HepG2 (cell line): Measurements from ENCODE around the gene PLCL1.

Source experiments
- FOSL2 ChIP-seq: sonication (generic); formaldehyde crosslinking; IDR thresholded peaks from 2 replicates; pipeline ENCODE4 v1.4.0; 2020; ENCODE audit warnings: missing genetic modification reagents
- KAT8 ChIP-seq: IDR thresholded peaks from 2 replicates; pipeline ENCODE4 v1.6.1; 2016; ENCODE audit warnings: missing genetic modification reagents, missing compliant biosample characterization
- MEF2D ChIP-seq: sonication (generic); formaldehyde crosslinking; IDR thresholded peaks from 2 replicates; pipeline ENCODE4 v1.5.1; 2020; ENCODE audit warnings: mild to moderate bottlenecking, missing genetic modification reagents
- NONO ChIP-seq, 2 experiments: fragments of 450-650 bp in 1 of 2; sonication (generic) in 1 of 2; formaldehyde crosslinking in 1 of 2; IDR thresholded peaks in 1 of 2; conservative IDR thresholded peaks in 1 of 2; 2 replicates each; pipeline versions ENCODE4 v1.6.1 to v1.8.0; 2017 to 2022; ENCODE audit warnings: mild to moderate bottlenecking in 1 of 2, missing genetic modification reagents in 1 of 2, moderate library complexity in 1 of 2
- TAF1 ChIP-seq: sonication (generic); formaldehyde crosslinking; IDR thresholded peaks from 2 replicates; pipeline ENCODE4 v1.4.0; 2020; ENCODE audit warnings: missing genetic modification reagents
- UBTF ChIP-seq: sonication (generic); formaldehyde crosslinking; IDR thresholded peaks from 2 replicates; pipeline ENCODE4 v1.4.0; 2020; ENCODE audit warnings: mild to moderate bottlenecking, missing genetic modification reagents
- ZKSCAN8 ChIP-seq: IDR thresholded peaks from 2 replicates; pipeline ENCODE4 v1.6.1; 2016; ENCODE audit warnings: borderline replicate concordance, missing genetic modification reagents, missing compliant biosample characterization
- TF ChIP-seq, protein P1 (sequence below): sonication (generic); formaldehyde crosslinking; IDR thresholded peaks from 2 replicates; pipeline ENCODE4 v1.4.0; 2020; ENCODE audit warnings: mild to moderate bottlenecking, missing genetic modification reagents
- TF ChIP-seq, protein P2 (sequence below): fragments of 450-650 bp; IDR thresholded peaks from 2 replicates; pipeline ENCODE4 v1.6.1; 2016

DNA sequence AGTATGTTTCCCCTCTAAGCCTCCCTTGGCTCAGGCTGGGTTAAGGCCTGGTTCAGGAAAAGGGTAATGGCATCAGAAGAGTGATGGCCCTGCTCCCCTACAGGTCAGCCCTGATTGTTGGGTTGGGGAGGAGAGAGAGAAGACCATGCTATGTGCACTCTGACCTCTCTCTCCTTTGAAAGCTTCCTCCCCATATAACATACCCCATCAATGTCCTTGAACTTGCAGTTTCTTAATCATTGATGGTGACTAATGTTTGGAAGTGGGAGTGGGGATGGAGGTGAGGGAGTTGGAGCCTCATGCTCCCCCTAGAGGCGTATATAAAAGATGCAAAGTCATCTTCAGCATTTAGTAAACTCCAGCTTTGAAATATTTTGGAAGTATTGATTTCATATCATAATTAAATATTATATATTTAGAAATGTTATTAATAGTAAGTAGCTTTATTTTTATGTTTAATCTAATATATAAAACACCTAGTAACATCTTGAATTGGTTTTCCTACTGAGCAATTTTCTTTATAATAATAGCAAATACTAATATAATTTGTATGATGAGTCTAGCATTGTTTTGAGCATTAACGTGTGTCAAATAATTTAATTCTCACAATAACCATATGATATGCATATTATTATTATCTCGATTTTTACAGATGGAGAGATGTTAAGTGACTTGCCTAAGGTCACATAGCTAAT lies 8.8 kb downstream of the PLCL1 start:
- TF ChIP-seq ZKSCAN8 (CRISPR knock-in tag) (no peak), NONO (IDR thresholded peaks at IDR 0.05) (no peak), NONO (CRISPR knock-in tag; conservative IDR thresholded peaks at IDR 0.05) (no peak), KAT8 (no peak), TAF1 (CRISPR knock-in tag) (no peak), FOSL2 (CRISPR knock-in tag) (peak; percentile 85), MEF2D (CRISPR knock-in tag) (no peak), UBTF (CRISPR knock-in tag) (no peak)
- TF ChIP-seq, protein P1, sequence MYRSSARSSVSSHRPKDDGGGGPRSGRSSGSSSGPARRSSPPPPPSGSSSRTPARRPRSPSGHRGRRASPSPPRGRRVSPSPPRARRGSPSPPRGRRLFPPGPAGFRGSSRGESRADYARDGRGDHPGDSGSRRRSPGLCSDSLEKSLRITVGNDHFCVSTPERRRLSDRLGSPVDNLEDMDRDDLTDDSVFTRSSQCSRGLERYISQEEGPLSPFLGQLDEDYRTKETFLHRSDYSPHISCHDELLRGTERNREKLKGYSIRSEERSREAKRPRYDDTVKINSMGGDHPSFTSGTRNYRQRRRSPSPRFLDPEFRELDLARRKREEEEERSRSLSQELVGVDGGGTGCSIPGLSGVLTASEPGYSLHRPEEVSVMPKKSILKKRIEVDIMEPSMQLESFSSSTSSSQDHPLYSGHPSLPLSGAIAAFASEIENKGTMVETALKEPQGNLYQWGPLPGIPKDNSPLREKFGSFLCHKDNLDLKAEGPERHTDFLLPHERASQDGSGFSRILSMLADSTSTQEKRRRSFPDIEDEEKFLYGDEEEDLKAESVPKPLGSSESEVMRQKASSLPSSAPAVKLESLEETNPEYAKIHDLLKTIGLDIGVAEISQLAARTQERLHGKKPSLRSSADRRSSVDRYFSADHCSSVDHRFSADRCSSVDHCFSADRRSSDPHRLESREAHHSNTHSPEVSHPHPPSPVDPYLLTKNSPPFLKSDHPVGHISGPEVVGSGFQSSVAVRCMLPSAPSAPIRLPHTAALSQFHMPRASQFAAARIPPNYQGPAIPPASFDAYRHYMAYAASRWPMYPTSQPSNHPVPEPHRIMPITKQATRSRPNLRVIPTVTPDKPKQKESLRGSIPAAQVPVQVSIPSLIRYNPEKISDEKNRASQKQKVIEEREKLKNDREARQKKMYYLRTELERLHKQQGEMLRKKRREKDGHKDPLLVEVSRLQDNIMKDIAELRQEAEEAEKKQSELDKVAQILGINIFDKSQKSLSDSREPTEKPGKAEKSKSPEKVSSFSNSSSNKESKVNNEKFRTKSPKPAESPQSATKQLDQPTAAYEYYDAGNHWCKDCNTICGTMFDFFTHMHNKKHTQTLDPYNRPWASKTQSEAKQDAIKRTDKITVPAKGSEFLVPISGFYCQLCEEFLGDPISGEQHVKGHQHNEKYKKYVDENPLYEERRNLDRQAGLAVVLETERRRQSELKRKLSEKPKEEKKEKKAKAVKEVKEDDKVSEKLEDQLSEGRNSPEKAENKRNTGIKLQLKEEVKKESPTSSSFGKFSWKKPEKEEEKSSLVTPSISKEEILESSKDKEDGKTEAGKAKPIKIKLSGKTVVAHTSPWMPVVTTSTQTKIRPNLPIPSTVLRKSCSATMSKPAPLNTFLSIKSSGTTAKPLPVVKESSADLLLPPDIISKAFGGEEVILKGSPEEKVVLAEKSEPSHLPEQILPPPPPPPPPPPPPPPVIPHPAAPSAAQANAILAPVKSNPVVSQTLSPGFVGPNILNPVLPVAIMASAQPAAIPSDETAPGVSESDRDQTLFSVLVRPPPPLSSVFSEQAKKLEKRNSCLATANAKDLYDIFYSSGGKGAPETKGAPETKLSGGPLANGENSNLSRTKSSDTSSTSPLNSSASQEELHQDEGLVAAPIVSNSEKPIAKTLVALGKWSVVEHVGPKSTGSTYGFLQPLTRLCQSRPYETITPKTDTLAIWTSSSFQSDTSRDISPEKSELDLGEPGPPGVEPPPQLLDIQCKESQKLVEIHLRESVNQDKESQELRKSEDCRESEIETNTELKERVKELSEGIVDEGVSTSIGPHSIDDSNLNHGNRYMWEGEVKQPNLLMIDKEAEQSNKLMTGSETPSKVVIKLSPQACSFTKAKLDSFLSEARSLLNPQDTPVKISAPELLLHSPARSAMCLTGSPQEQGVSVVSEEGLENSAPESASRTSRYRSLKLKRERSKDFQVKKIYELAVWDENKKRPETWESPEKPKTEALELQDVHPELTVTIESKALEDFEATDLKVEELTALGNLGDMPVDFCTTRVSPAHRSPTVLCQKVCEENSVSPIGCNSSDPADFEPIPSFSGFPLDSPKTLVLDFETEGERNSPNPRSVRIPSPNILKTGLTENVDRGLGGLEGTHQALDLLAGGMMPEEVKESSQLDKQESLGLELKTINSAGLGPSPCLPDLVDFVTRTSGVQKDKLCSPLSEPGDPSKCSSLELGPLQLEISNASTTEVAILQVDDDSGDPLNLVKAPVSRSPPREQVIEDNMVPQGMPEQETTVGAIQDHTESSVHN (CRISPR knock-in tag): no peak
- TF ChIP-seq, protein P2, sequence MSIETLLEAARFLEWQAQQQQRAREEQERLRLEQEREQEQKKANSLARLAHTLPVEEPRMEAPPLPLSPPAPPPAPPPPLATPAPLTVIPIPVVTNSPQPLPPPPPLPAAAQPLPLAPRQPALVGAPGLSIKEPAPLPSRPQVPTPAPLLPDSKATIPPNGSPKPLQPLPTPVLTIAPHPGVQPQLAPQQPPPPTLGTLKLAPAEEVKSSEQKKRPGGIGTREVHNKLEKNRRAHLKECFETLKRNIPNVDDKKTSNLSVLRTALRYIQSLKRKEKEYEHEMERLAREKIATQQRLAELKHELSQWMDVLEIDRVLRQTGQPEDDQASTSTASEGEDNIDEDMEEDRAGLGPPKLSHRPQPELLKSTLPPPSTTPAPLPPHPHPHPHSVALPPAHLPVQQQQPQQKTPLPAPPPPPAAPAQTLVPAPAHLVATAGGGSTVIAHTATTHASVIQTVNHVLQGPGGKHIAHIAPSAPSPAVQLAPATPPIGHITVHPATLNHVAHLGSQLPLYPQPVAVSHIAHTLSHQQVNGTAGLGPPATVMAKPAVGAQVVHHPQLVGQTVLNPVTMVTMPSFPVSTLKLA: no peak
